IMR-90 (cell line): ENCODE results near the gene DENND5A. TPM values are rescaled to one million over a fixed set of nuclear protein-coding genes. Genes with fewer than 3 reads are reported as not detected.

Experiments used
- ATAC-seq: fragments of 200-7000 bp; cut with Tn5 transposase; 2 replicates; pipeline ENCODE4 v1.9.1; 2020; ENCODE audit warnings: low read depth, mild to moderate bottlenecking, moderate library complexity
- BruUV-seq: library from RNA; stranded (reverse); fragments of 400-500 nt; replicated peaks from 2 replicates; lab custom pipeline; 2021; lab: Mats Ljungman, UMichigan
- CTCF ChIA-PET: fragments of 300-600 bp; formaldehyde crosslinking; extraction: SDS; loops from one replicate; lab custom pipeline; 2021; ENCODE audit warnings: antibody characterized with exemption; lab: Yijun Ruan, JAX
- POLR2A ChIA-PET: fragments of 300-600 bp; sonication (Branson Sonifier 250); formaldehyde crosslinking; loops from one replicate; lab custom pipeline; 2022; ENCODE audit warnings: antibody characterized with exemption; ENCODE audit not compliant: unreplicated experiment; lab: Charles Lee
- DNase-seq: peaks from one replicate; pipeline ENCODE4 v3.0.0; 2013
- H2AFZ ChIP-seq: replicated peaks from 2 replicates; pipeline ENCODE3; 2013; ENCODE audit warnings: low read length, mild to moderate bottlenecking; ENCODE audit not compliant: poor library complexity
- H2AK5ac ChIP-seq: 2 replicates; pipeline ENCODE4 v1.6.1; 2013; ENCODE audit warnings: low read depth, low read length, inconsistent platforms
- H2AK9ac ChIP-seq: replicated peaks from 2 replicates; pipeline ENCODE3; 2013; ENCODE audit warnings: mild to moderate bottlenecking, low read depth, low read length, moderate library complexity; ENCODE audit not compliant: poor library complexity
- H2BK120ac ChIP-seq: 2 replicates; pipeline ENCODE4 v1.6.1; 2013; ENCODE audit warnings: low read depth, low read length, inconsistent platforms
- H2BK15ac ChIP-seq: 3 replicates; pipeline ENCODE4 v1.6.1; 2013; ENCODE audit warnings: low read depth, low read length, inconsistent platforms
- H2BK20ac ChIP-seq: 2 replicates; pipeline ENCODE4 v1.6.1; 2013; ENCODE audit warnings: low read depth, mild to moderate bottlenecking, inconsistent platforms, low read length, moderate library complexity
- H2BK5ac ChIP-seq: 2 replicates; pipeline ENCODE4 v1.6.1; 2013; ENCODE audit warnings: mild to moderate bottlenecking, low read depth, low read length, inconsistent platforms; ENCODE audit not compliant: poor library complexity, severe bottlenecking
- H3K14ac ChIP-seq: replicated peaks from 2 replicates; pipeline ENCODE4 v1.6.1; 2013; ENCODE audit warnings: low read depth, low read length, inconsistent platforms
- H3K18ac ChIP-seq: 2 replicates; pipeline ENCODE4 v1.6.1; 2013; ENCODE audit warnings: low read depth, low read length, control low read depth
- H3K23ac ChIP-seq: 2 replicates; pipeline ENCODE4 v1.6.1; 2013; ENCODE audit warnings: low read depth, low read length, inconsistent platforms
- H3K27ac ChIP-seq: 2 replicates; pipeline ENCODE4 v1.5.1; 2013; ENCODE audit warnings: mild to moderate bottlenecking, control low read depth, low read length; ENCODE audit not compliant: insufficient read depth
- H3K27me3 ChIP-seq: 2 replicates; pipeline ENCODE4 v1.6.1; 2013; ENCODE audit warnings: low read length; ENCODE audit not compliant: control insufficient read depth, insufficient read depth
- H3K36me3 ChIP-seq: 2 replicates; pipeline ENCODE4 v1.6.1; 2013; ENCODE audit warnings: low read length, mixed read lengths; ENCODE audit not compliant: control insufficient read depth, insufficient read depth
- H3K4ac ChIP-seq: 2 replicates; pipeline ENCODE4 v1.6.1; 2013; ENCODE audit warnings: low read depth, low read length, inconsistent platforms
- H3K4me1 ChIP-seq: 2 replicates; pipeline ENCODE4 v1.6.1; 2013; ENCODE audit warnings: low read length, mixed read lengths; ENCODE audit not compliant: control insufficient read depth, insufficient read depth
- H3K4me2 ChIP-seq: 2 replicates; pipeline ENCODE4 v1.6.1; 2013; ENCODE audit warnings: low read depth, mild to moderate bottlenecking, control low read depth, low read length, moderate library complexity
- H3K4me3 ChIP-seq: 2 replicates; pipeline ENCODE4 v1.5.1; 2013; ENCODE audit warnings: low read depth, mild to moderate bottlenecking, control low read depth, low read length, moderate library complexity; ENCODE audit not compliant: insufficient read depth
- H3K56ac ChIP-seq: 2 replicates; pipeline ENCODE4 v1.6.1; 2013; ENCODE audit warnings: low read length, inconsistent platforms; ENCODE audit not compliant: insufficient read depth; ENCODE audit errors: extremely low read depth
- H3K79me1 ChIP-seq, 2 experiments: 2 replicates each; pipeline ENCODE4 v1.6.1; 2013; ENCODE audit warnings: low read length in 2 of 2, inconsistent platforms in 1 of 2, low read depth in 1 of 2
- H3K9ac ChIP-seq: 2 replicates; pipeline ENCODE4 v1.6.1; 2013; ENCODE audit warnings: low read depth, low read length, control low read depth
- H3K9me1 ChIP-seq: 2 replicates; pipeline ENCODE4 v1.6.1; 2013; ENCODE audit warnings: low read length, inconsistent platforms; ENCODE audit not compliant: insufficient read depth
- H3K9me3 ChIP-seq: 2 replicates; pipeline ENCODE4 v1.6.1; 2013; ENCODE audit warnings: low read length; ENCODE audit not compliant: control insufficient read depth, insufficient read depth
- H4K20me1 ChIP-seq: 2 replicates; pipeline ENCODE4 v1.6.1; 2013; ENCODE audit warnings: low read length, inconsistent platforms; ENCODE audit not compliant: insufficient read depth
- H4K5ac ChIP-seq: 2 replicates; pipeline ENCODE4 v1.6.1; 2013; ENCODE audit warnings: mild to moderate bottlenecking, low read depth, low read length, control low read depth
- H4K8ac ChIP-seq, 2 experiments: 2 replicates each; pipeline ENCODE4 v1.6.1; 2013; ENCODE audit warnings: low read depth in 2 of 2, low read length in 2 of 2, control low read depth in 1 of 2, inconsistent platforms in 1 of 2
- H4K91ac ChIP-seq: 2 replicates; pipeline ENCODE4 v1.6.1; 2013; ENCODE audit warnings: low read depth, low read length, inconsistent platforms; ENCODE audit not compliant: insufficient read depth
- CEBPB ChIP-seq: IDR thresholded peaks from 2 replicates; pipeline ENCODE4 v1.6.1; 2012; ENCODE audit warnings: low read depth, low read length, improper control_type of control experiment
- CHD1 ChIP-seq: IDR thresholded peaks from 2 replicates; pipeline ENCODE4 v1.6.1; 2012; ENCODE audit warnings: low read depth, low read length, improper control_type of control experiment
- CTCF ChIP-seq: conservative IDR thresholded peaks from 2 replicates; pipeline ENCODE4 v1.5.1; 2012; ENCODE audit warnings: mild to moderate bottlenecking, low read depth, low read length, improper control_type of control experiment
- ELK1 ChIP-seq: fragments of 150-350 bp; IDR thresholded peaks from 2 replicates; pipeline ENCODE4 v1.6.1; 2016; ENCODE audit warnings: low read depth, mild to moderate bottlenecking, low read length, moderate library complexity, borderline replicate concordance
- FOS ChIP-seq: fragments of 150-350 bp; IDR thresholded peaks from 2 replicates; pipeline ENCODE4 v1.6.1; 2016; ENCODE audit warnings: low read depth, low read length
- MAZ ChIP-seq: IDR thresholded peaks from 2 replicates; pipeline ENCODE4 v1.6.1; 2012; ENCODE audit warnings: low read depth, mild to moderate bottlenecking, low read length, improper control_type of control experiment, moderate library complexity, borderline replicate concordance
- MXI1 ChIP-seq: IDR thresholded peaks from 2 replicates; pipeline ENCODE4 v1.6.1; 2012; ENCODE audit warnings: low read depth, mild to moderate bottlenecking, low read length, moderate library complexity, borderline replicate concordance
- NFE2L2 ChIP-seq: fragments of 150-350 bp; IDR thresholded peaks from 2 replicates; pipeline ENCODE4 v1.6.1; 2016; ENCODE audit warnings: low read depth, mild to moderate bottlenecking, low read length
- POLR2A ChIP-seq: IDR thresholded peaks from 2 replicates; pipeline ENCODE4 v1.6.1; 2012; ENCODE audit warnings: mild to moderate bottlenecking, low read depth, low read length
- RAD21 ChIP-seq: IDR thresholded peaks from 2 replicates; pipeline ENCODE4 v1.6.1; 2012; ENCODE audit warnings: low read length, improper control_type of control experiment
- RCOR1 ChIP-seq: IDR thresholded peaks from 2 replicates; pipeline ENCODE4 v1.6.1; 2012; ENCODE audit warnings: mild to moderate bottlenecking, low read length, improper control_type of control experiment; ENCODE audit not compliant: insufficient replicate concordance
- SMC3 ChIP-seq: fragments of 150-350 bp; IDR thresholded peaks from 2 replicates; pipeline ENCODE4 v1.6.1; 2016; ENCODE audit warnings: low read depth, mild to moderate bottlenecking, antibody characterized with exemption, low read length, moderate library complexity
- USF2 ChIP-seq: fragments of 150-350 bp; IDR thresholded peaks from 2 replicates; pipeline ENCODE4 v1.6.1; 2017; ENCODE audit warnings: mild to moderate bottlenecking, antibody characterized with exemption, low read length, low read depth
- WGBS, 2 experiments: methylation state at CpG; one replicate each; pipeline versions ENCODE4 v1.1.5 to v1.1.7; 2013; ENCODE audit warnings: missing lambda C conversion rate in 2 of 2; ENCODE audit not compliant: insufficient read length in 1 of 2; ENCODE audit errors: extremely low coverage in 2 of 2; 5-methylcytosine and 5-hydroxymethylcytosine counted together
- dilution Hi-C: fragments of 300-500 bp; cut with HindIII; formaldehyde crosslinking; loops from one replicate; pipeline ENCODE4 v1.14.3; 2018; ENCODE audit warnings: low sequenced_read_pairs; ENCODE audit not compliant: unreplicated experiment
- in situ Hi-C: fragments of 300-500 bp; cut with MboI; formaldehyde crosslinking; loops from 3 replicates; pipeline ENCODE4 v1.14.3; 2019; ENCODE audit warnings: low sequenced_read_pairs, inconsistent platforms, mixed read lengths
- intact Hi-C: fragments of 100-400 bp; cut with micrococcal nuclease; formaldehyde crosslinking; loops from 2 replicates; pipeline ENCODE4 v1.10.0; 2022
- polyA plus RNA-seq, 3 experiments: library from polyadenylated mRNA; depleted of rRNA; stranded (reverse); fragments of >200 nt; gene quantifications; 2 replicates each; pipeline ENCODE4 v1.2.3, GENCODE V29; 2012; ENCODE audit warnings: low replicate concordance in 1 of 3
- total RNA-seq: library from RNA; depleted of rRNA; stranded (reverse); fragments of >200 nt; gene quantifications from 2 replicates; pipeline ENCODE4 v1.2.3, GENCODE V29; 2012

DENND5A gene
- total and polyA plus RNA-seq, 2 of the 4 experiments (the other 2 are of a cell fraction) = 179 to 192 TPM

- peak overlapping the region; percentile 91 for H3K27ac ChIP-seq
- peaks cover 3 to 34% of the 10 kb centered on the region in 2 experiments; a peak in 3 of 4 replicates for H3K79me1 ChIP-seq
- H3K4me3 ChIP-seq = peak overlapping the region; percentile 69
- peak overlapping the region; percentile 37 to 74; a peak in 3 of 4 replicates for H4K8ac ChIP-seq
- H3K18ac ChIP-seq = peak overlapping the region; percentile 53
- peak overlapping the region; percentile 32; the same call in 1 of the 3 replicates for H2BK15ac ChIP-seq
- ChIA-PET CTCF (no interaction called here), POLR2A (interaction anchor here (0.6 to 1.1 kb wide), 3 partner anchors 96 to 196 kb away, joined by 3 to 5 read pairs (median 4); partner anchors contain the start of gene ZNF143)
- peaks cover 38% of the 10 kb centered on the region for H4K20me1 ChIP-seq
- H3K9me3 ChIP-seq = no peaks in the 10 kb centered on the region
- no peaks in the 10 kb centered on the region for H3K36me3 ChIP-seq
- ATAC-seq (peak; percentile 56), DNase-seq (peak; percentile 81)
- H3K9me1 ChIP-seq = peaks cover 3% of the 10 kb centered on the region
- peak overlapping the region; percentile 7; the same call in 1 of the 2 replicates for H2BK120ac ChIP-seq
- H2BK20ac ChIP-seq = no peak overlapping the region
- H2BK5ac ChIP-seq = peak overlapping the region; percentile 73
- H3K14ac ChIP-seq = peak overlapping the region; percentile 97
- peak overlapping the region; percentile 55 for H4K91ac ChIP-seq
- peak overlapping the region; percentile 90 for H3K9ac ChIP-seq
- peaks cover 11% of the 10 kb centered on the region for H3K4me1 ChIP-seq
- H3K4ac ChIP-seq = peak overlapping the region; percentile 62
- 0% methylated on average over 42 of the region's 76 CpGs; no CpG with 5 or more reads in 1 of the 2 experiments for WGBS, 2 experiments
- TSS peak; percentile 39 for BruUV-seq
- H3K56ac ChIP-seq = peak overlapping the region; percentile 82
- peak overlapping the region; percentile 90 for H2AFZ ChIP-seq
- H4K5ac ChIP-seq = peak overlapping the region; percentile 56
- peak overlapping the region; percentile 85 for H2AK5ac ChIP-seq
- H2AK9ac ChIP-seq = peak overlapping the region; percentile 93
- dilution Hi-C loops = no loop called here
- in situ Hi-C loops = no loop called here
- intact Hi-C loops = loop anchor here (5.0 to 10.0 kb wide), 3 partner anchors 57 to 240 kb away; no protein-coding TSS in a partner anchor
- TF ChIP-seq RAD21 = no peak; the same call in 1 of the 2 replicates
- no peak for TF ChIP-seq CHD1
- no peak for TF ChIP-seq USF2
- peak; percentile 64 for TF ChIP-seq CEBPB
- no peak for TF ChIP-seq CTCF
- TF ChIP-seq FOS = no peak
- TF ChIP-seq SMC3 = no peak
- TF ChIP-seq ELK1 = no peak
- TF ChIP-seq NFE2L2 = no peak
- no peak for TF ChIP-seq RCOR1
- TF ChIP-seq POLR2A = peak; percentile 78
- no peak for TF ChIP-seq MAZ
- TF ChIP-seq MXI1 = no peak
- H3K23ac ChIP-seq = peak overlapping the region; percentile 94
- H3K4me2 ChIP-seq = peak overlapping the region; percentile 92
- no peaks in the 10 kb centered on the region for H3K27me3 ChIP-seq
Observed at GRCh38 chr11:9264316-9265210, 587 bp downstream of the DENND5A start.
